ENCODE measurements around the gene SAMD11. TPM values are rescaled to one million over a fixed set of nuclear protein-coding genes. Genes with fewer than 3 reads are reported as not detected.

SAMD11 gene
- total RNA-seq, 1 donor from 2014 or later, result not detected

- ChIA-PET POLR2A (no interaction called here), CTCF (no interaction called here)
- no peak for ATAC-seq (ENCODE audit: low read depth)
- DNase-seq, result peak; percentile 11
- H3K27ac Mint-ChIP-seq, result no peak overlapping the region
- intact Hi-C loops (cut with micrococcal nuclease), result no loop called here
- H3K9me3 Mint-ChIP-seq, result no peaks in the 10 kb centered on the region
- no peak for TF ChIP-seq CTCF (IDR thresholded peaks at IDR 0.05)
- H3K4me3 Mint-ChIP-seq, result no peak overlapping the region
- peaks cover 8% of the 10 kb centered on the region for H3K4me1 Mint-ChIP-seq
- H3K27me3 Mint-ChIP-seq, result peaks cover 49% of the 10 kb centered on the region
- no peaks in the 10 kb centered on the region for H3K36me3 Mint-ChIP-seq (ENCODE audit: low read depth)
These were observed 12.6 kb upstream of the SAMD11 start for GRCh38 chr1:910881-911721.

GRCh38 chr1:911875-912739 is 11.6 kb upstream of the SAMD11 start:
- ATAC-seq (ENCODE audit: low read depth) (no peak), DNase-seq (no peak)
- Mint-ChIP-seq H3K36me3 (ENCODE audit: low read depth) (no peaks in the 10 kb centered on the region), H3K4me1 (no peaks in the 10 kb centered on the region), H3K4me3 (no peak overlapping the region), H3K9me3 (no peaks in the 10 kb centered on the region), H3K27me3 (peaks cover 46% of the 10 kb centered on the region), H3K27ac (no peak overlapping the region)
- TF ChIP-seq CTCF (IDR thresholded peaks at IDR 0.05), result no peak
- CTCF ChIA-PET, result no interaction called here
- intact Hi-C loops (cut with micrococcal nuclease), result no loop called here
- POLR2A ChIA-PET, result no interaction called here

GRCh38 chr1:912740-913301 is 10.9 kb upstream of the SAMD11 start:
- no peaks in the 10 kb centered on the region for H3K9me3 Mint-ChIP-seq
- POLR2A ChIA-PET, result no interaction called here
- H3K4me1 Mint-ChIP-seq, result no peaks in the 10 kb centered on the region
- no peak for TF ChIP-seq CTCF (IDR thresholded peaks at IDR 0.05)
- H3K36me3 Mint-ChIP-seq (ENCODE audit: low read depth), result no peaks in the 10 kb centered on the region
- ATAC-seq (ENCODE audit: low read depth), result no peak
- no peak overlapping the region for H3K27ac Mint-ChIP-seq
- no peak for DNase-seq
- peaks cover 46% of the 10 kb centered on the region for H3K27me3 Mint-ChIP-seq
- no peak overlapping the region for H3K4me3 Mint-ChIP-seq
- CTCF ChIA-PET, result no interaction called here
- intact Hi-C loops (cut with micrococcal nuclease), result no loop called here

- no peak for TF ChIP-seq CTCF (IDR thresholded peaks at IDR 0.05)
- intact Hi-C loops (cut with micrococcal nuclease), result no loop called here
- no peaks in the 10 kb centered on the region for H3K36me3 Mint-ChIP-seq (ENCODE audit: low read depth)
- no peaks in the 10 kb centered on the region for H3K4me1 Mint-ChIP-seq
- ATAC-seq (ENCODE audit: low read depth) (no peak), DNase-seq (no peak)
- ChIA-PET CTCF (no interaction called here), POLR2A (no interaction called here)
- H3K27ac Mint-ChIP-seq, result no peak overlapping the region
- H3K4me3 Mint-ChIP-seq, result no peak overlapping the region
- peaks cover 44% of the 10 kb centered on the region for H3K27me3 Mint-ChIP-seq
- H3K9me3 Mint-ChIP-seq, result no peaks in the 10 kb centered on the region
These were observed 10.1 kb upstream of the SAMD11 start for GRCh38 chr1:913491-914130.
